Activated B cell treated with CpG ODN at 0.5 μM for 24 hours (primary cell): ENCODE data around the gene FAM210A. TPM values are rescaled to one million over a fixed set of nuclear protein-coding genes. Genes with fewer than 3 reads are reported as not detected.

Source experiments
- ATAC-seq: fragments of 200-7000 bp; cut with Tn5 transposase; one replicate; pipeline ENCODE4 v1.10.0; 2021; ENCODE audit warnings: low read depth, mild to moderate bottlenecking, moderate library complexity
- CTCF ChIA-PET: fragments of 350-600 bp; sonication (Branson Sonifier 250); formaldehyde crosslinking; loops from one replicate; lab custom pipeline; 2021; ENCODE audit warnings: antibody characterized with exemption; lab: Charles Lee
- POLR2A ChIA-PET: fragments of 350-600 bp; sonication (Branson Sonifier 250); formaldehyde crosslinking; loops from one replicate; lab custom pipeline; 2021; ENCODE audit warnings: antibody characterized with exemption; lab: Charles Lee
- DNase-seq: peaks from one replicate; pipeline ENCODE4 v3.0.0; 2022
- H3K27ac Mint-ChIP-seq: one replicate; pipeline ENCODE4 v1.8.0; 2020; ENCODE audit warnings: mixed read lengths
- H3K27me3 Mint-ChIP-seq: one replicate; pipeline ENCODE4 v1.8.0; 2021; ENCODE audit warnings: mixed read lengths
- H3K36me3 Mint-ChIP-seq: one replicate; pipeline ENCODE4 v1.8.0; 2021; ENCODE audit warnings: low read depth, mixed read lengths
- H3K4me1 Mint-ChIP-seq: one replicate; pipeline ENCODE4 v1.8.0; 2021; ENCODE audit warnings: mixed read lengths
- H3K4me3 Mint-ChIP-seq: one replicate; pipeline ENCODE4 v1.8.0; 2020; ENCODE audit warnings: mild to moderate bottlenecking, mixed read lengths
- H3K9me3 Mint-ChIP-seq: one replicate; pipeline ENCODE4 v1.8.0; 2020; ENCODE audit warnings: mixed read lengths
- intact Hi-C: fragments of 100-400 bp; cut with micrococcal nuclease; formaldehyde crosslinking; loops from one replicate; pipeline ENCODE4 v1.15.1; 2024
- total RNA-seq: library from RNA; stranded (reverse); gene quantifications from 2 replicates; pipeline ENCODE4 v1.2.3, GENCODE V29; 2022
- TF ChIP-seq, protein P1 (sequence below): fragments of 200-600 bp; IDR thresholded peaks from one replicate; pipeline ENCODE4 v1.8.0; 2022; ENCODE audit warnings: antibody characterized with exemption, mild to moderate bottlenecking

The FAM210A gene
- total RNA-seq, 1 donor from 2014 or later: 12.6 TPM

DNA sequence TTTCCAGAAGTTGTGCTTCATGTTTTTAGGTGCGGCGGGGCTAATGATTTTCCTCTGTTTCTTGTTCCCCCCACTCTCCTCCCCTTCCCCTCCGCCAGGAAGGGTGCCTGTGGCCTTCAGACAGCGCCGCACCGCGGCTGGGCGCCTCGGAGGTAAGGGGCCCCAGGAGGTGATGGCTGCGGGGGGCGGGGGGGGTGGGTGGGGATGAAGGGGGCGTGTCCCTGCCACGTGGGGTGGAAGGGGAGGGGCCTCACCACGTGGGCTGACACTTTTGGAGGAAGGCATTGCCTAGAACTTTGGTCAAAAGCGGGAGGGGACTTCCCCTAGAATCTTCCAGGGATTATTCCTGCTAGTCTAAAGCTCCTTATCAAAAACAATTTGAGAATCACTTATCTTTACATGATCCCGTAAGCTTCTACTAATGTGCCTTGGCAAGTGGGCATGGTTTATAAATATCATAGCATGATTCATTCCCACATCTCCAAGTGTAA, 83.1 kb downstream of the FAM210A start:
- intact Hi-C loops: no loop called here
- no peak overlapping the region for H3K4me3 Mint-ChIP-seq
- POLR2A ChIA-PET: interaction anchor here (0.7 kb wide), 1 partner anchor 162 kb away, joined by 3 read pairs; no protein-coding TSS in a partner anchor

DNA sequence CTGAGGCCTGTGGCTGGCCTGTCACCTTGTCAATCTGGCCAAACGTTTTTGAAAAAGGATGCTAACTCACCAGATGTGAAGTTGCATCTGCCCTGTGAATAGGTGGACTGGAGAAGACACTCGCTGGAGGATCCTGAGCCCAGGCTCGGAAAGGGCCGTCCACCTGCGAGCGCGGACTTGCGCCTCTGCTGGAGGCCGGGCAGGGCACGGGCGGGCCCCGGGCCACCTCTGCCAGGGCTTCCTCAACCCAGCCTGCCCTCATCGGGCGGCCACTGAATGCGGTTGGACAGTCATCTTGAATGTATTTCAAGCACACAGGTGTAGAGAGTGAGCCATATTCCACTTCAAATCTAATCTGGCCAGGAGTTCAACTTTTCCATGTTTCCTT, 83.9 kb downstream of the FAM210A start:
- no peak for DNase-seq
- no peak for ATAC-seq
- POLR2A ChIA-PET: no interaction called here
- peaks cover 33% of the 10 kb centered on the region for H3K36me3 Mint-ChIP-seq
- no peaks in the 10 kb centered on the region for H3K9me3 Mint-ChIP-seq
- intact Hi-C loops: no loop called here
- no peaks in the 10 kb centered on the region for H3K27me3 Mint-ChIP-seq
- no peaks in the 10 kb centered on the region for H3K4me1 Mint-ChIP-seq
- H3K4me3 Mint-ChIP-seq: no peak overlapping the region
- TF ChIP-seq, protein P1, sequence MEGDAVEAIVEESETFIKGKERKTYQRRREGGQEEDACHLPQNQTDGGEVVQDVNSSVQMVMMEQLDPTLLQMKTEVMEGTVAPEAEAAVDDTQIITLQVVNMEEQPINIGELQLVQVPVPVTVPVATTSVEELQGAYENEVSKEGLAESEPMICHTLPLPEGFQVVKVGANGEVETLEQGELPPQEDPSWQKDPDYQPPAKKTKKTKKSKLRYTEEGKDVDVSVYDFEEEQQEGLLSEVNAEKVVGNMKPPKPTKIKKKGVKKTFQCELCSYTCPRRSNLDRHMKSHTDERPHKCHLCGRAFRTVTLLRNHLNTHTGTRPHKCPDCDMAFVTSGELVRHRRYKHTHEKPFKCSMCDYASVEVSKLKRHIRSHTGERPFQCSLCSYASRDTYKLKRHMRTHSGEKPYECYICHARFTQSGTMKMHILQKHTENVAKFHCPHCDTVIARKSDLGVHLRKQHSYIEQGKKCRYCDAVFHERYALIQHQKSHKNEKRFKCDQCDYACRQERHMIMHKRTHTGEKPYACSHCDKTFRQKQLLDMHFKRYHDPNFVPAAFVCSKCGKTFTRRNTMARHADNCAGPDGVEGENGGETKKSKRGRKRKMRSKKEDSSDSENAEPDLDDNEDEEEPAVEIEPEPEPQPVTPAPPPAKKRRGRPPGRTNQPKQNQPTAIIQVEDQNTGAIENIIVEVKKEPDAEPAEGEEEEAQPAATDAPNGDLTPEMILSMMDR: no peak
- no peak overlapping the region for H3K27ac Mint-ChIP-seq
- CTCF ChIA-PET: no interaction called here

More for the DNA sequence above, 83.1 kb downstream of the FAM210A start:
- TF ChIP-seq, protein P1: no peak
- H3K27ac Mint-ChIP-seq: no peak overlapping the region
- DNase-seq (no peak), ATAC-seq (no peak)
- H3K9me3 Mint-ChIP-seq: no peaks in the 10 kb centered on the region
- H3K27me3 Mint-ChIP-seq: no peaks in the 10 kb centered on the region
- peaks cover 34% of the 10 kb centered on the region for H3K36me3 Mint-ChIP-seq
- no peaks in the 10 kb centered on the region for H3K4me1 Mint-ChIP-seq
- CTCF ChIA-PET: no interaction called here

DNA sequence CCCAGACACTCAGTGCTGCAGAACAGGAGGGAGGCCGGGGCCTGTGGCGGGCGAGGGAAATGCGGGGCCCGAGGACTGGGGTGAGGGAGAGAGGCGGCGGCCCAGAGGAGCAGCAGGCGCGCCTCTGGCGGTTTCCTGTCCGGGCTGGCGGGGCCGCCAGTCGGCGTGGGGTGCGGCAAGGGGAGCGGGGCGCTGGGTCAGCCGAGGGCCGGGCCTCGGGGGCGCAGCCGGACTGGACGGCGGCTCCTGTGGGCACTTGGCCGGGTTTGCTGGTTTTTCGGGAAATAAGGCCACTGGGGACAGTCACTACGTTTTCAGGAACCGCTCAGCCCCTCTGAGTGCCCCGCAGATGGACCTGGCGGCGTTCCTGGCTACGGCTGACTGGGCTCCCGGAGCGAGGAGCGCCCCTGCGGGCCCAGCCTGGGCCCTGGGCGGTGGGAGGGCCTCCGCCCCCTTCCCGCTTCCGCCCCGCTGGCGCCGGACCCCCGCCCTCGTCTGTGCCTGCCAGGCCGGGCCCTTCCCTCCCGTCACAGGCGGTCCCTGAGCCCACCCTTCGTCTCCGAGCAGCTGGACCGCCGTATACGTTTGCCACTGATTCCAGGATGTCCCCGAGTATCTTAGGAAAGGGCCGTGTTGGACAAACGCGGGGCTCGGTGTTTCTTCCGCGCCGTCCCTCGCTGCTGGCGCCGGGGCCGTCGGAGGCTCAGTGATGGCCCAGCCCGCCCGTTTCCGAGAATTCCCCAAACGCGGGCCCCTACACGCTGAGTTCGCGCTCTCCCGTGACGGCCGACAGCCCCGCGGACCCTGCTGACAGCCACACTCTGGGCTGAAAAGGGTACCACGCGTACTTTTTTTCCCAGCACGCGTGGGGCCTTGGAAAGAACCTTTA, 84.6 kb downstream of the FAM210A start:
- TF ChIP-seq, protein P1: no peak
- DNase-seq (no peak), ATAC-seq (no peak)
- Mint-ChIP-seq H3K9me3 (no peaks in the 10 kb centered on the region), H3K27me3 (no peaks in the 10 kb centered on the region), H3K27ac (no peak overlapping the region), H3K4me1 (no peaks in the 10 kb centered on the region), H3K36me3 (peaks cover 30% of the 10 kb centered on the region), H3K4me3 (no peak overlapping the region)
- ChIA-PET POLR2A (no interaction called here), CTCF (no interaction called here)
- intact Hi-C loops: no loop called here

DNA sequence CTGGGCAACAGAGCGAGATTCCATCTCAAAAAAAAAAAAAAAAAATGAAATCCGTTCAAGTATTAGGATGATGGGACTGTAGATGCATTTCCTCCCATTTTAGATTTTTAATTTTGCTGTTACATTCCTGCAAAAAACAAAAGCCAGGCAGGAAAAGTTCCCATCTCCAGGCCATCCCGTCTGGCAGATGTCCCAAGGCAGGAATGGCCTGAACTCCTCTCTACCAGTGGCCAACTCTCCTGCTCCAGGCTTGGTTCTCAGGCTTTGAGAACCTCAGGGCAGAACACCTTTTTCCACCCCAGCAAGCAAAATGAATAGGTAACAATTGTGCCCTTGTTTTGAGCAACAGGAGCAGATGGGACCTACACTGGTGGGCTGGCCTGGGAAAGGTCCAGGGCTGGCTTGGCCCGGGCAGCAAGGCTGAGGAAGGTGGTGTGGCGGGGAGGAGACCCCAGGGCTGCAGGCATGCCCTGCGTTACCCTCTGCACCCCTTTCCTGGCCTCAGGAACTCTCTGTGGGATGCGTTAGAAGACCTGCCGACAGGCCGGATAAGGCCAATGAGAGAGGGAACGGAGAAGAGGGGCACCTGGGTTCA, 86.0 kb downstream of the FAM210A start:
- Mint-ChIP-seq H3K27me3 (no peaks in the 10 kb centered on the region), H3K4me3 (no peak overlapping the region), H3K9me3 (no peaks in the 10 kb centered on the region), H3K4me1 (no peaks in the 10 kb centered on the region), H3K36me3 (peaks cover 24% of the 10 kb centered on the region), H3K27ac (no peak overlapping the region)
- intact Hi-C loops: no loop called here
- no peak for DNase-seq
- no peak for ATAC-seq
- POLR2A ChIA-PET: no interaction called here
- TF ChIP-seq, protein P1: no peak
- CTCF ChIA-PET: no interaction called here
